GM12892 (cell line): ENCODE measurements around the gene SLC22A1.
"Not testable (repeated sequence)": the region's sequence is repeated elsewhere in the genome, so short reads cannot be mapped to it uniquely, and the experiment has no call there.

Experiments
- DNase-seq: peaks from one replicate; pipeline ENCODE4 v3.0.0; 2011; ENCODE audit not compliant: insufficient read length
- FAIRE-seq: peaks from 2 replicates; lab custom pipeline; 2011; peaks lifted over from hg19 to GRCh38; lab: Jason Lieb, UNC
- POLR2A ChIP-seq: IDR thresholded peaks from 2 replicates; pipeline ENCODE4 v1.6.1; 2011; ENCODE audit warnings: low read depth, low read length, control low read depth
- POLR2AphosphoS5 ChIP-seq: IDR thresholded peaks from 2 replicates; pipeline ENCODE4 v1.6.1; 2011; ENCODE audit warnings: low read depth, low read length, control low read depth
- TAF1 ChIP-seq: IDR thresholded peaks from 2 replicates; pipeline ENCODE4 v1.6.1; 2011; ENCODE audit warnings: low read depth, mild to moderate bottlenecking, control low read depth, low read length, borderline replicate concordance

SLC22A1 gene

DNA sequence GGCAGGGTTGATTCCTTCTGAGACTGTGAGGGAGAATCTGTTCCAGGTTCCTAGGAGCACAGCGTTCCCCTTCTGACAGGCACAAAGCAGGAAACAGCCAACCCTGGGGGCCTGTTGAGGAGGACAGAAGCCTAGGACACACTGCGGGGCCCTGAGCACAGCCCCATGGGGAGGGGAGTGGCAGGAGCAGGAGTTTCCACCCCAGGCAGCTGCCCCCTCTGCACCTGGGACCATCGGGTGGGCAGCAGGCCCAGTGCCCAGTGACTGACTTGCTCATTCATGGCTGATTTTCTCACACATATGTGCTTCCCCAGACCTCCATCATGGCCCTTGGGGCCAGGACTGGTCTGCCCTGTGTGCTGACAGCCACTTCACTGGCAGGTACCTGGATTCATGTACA is 6.2 kb upstream of the SLC22A1 start:
- TF ChIP-seq POLR2AphosphoS5 = no peak
- no peak for TF ChIP-seq TAF1
- TF ChIP-seq POLR2A = no peak
- DNase-seq (no peak), FAIRE-seq (no peak)

DNA sequence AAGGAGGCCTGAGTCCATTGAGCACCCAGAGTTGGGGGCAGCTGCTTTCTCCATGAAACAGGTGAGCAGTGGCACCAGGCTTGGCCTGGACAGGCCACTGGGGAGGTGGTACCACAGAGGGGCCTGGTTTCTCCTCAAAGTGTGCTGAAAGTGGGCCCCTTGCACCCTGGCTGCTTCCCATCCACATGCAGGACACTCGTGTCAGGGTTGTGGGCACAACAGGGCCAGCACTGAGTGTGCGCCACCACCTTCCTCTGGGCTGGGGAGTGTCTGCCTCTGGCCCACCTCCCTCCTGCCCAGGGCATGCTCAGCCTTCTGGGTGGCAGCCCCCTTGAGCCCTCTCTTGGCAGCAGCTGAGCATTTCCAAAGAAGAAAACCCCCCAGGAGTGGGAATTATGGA is 5.2 kb upstream of the SLC22A1 start:
- no peak for DNase-seq
- no peak for TF ChIP-seq POLR2A
- TF ChIP-seq TAF1 = no peak
- TF ChIP-seq POLR2AphosphoS5 = no peak
- no peak for FAIRE-seq

DNA sequence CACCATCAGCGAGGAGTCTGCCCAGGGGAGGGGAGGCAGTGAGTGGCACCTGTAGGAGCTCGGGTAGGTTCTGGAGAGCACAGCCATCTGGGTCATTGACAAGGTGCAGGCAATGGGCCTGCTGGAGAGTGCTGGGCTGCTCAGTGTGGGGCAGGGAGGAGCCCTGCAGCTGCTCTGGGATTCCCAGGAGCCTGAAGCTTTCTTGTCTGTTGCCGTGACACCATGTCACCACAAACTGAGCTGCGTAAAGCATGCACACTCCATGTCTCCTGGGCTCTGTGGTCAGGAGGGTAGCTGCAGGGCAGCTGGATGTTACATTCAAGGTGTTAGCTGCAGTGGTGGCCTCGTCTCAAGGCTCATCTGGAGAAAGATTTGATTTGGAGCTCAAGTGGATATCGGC is 4.5 kb upstream of the SLC22A1 start:
- no peak for TF ChIP-seq POLR2A
- TF ChIP-seq POLR2AphosphoS5 = no peak
- no peak for TF ChIP-seq TAF1
- no peak for FAIRE-seq
- no peak for DNase-seq

GRCh38 chr6:160118620-160119229 is 2.9 kb upstream of the SLC22A1 start:
- DNase-seq = no peak
- TF ChIP-seq POLR2AphosphoS5 (no peak), POLR2A (no peak), TAF1 (no peak)
- FAIRE-seq = no peak

GRCh38 chr6:160120087-160120486 is 1.5 kb upstream of the SLC22A1 start:
- TF ChIP-seq POLR2AphosphoS5 (no peak), POLR2A (no peak), TAF1 (no peak)
- DNase-seq (no peak), FAIRE-seq (no peak)

- FAIRE-seq = no peak
- no peak for DNase-seq
- no peak for TF ChIP-seq POLR2A
- no peak for TF ChIP-seq POLR2AphosphoS5
- no peak for TF ChIP-seq TAF1
Observed at GRCh38 chr6:160121981-160122380, 366 bp downstream of the SLC22A1 start.

GRCh38 chr6:160122744-160123143 is 1.1 kb downstream of the SLC22A1 start:
- no peak for DNase-seq
- no peak for FAIRE-seq
- no peak for TF ChIP-seq POLR2A
- no peak for TF ChIP-seq TAF1
- no peak for TF ChIP-seq POLR2AphosphoS5

DNA sequence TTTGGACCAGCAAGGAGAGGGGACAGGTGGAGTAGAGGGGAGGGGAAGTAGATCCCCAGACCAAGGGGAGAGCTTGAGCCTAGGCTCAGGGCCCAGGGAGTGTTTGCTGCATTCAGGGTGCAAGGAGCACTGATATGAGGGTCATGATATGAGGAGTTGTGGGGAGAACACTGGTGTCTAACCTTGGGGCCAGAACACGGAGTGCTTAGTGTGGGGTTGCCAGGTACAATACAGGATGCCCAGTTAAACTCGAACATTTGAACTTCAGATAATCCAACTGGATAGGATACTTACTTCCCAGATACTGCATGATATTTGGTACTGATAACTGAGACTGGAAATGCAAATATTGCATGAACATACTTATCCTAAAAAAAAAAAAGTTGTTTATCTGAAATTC is 2.4 kb downstream of the SLC22A1 start:
- no peak for TF ChIP-seq POLR2A
- no peak for TF ChIP-seq POLR2AphosphoS5
- FAIRE-seq = no peak
- DNase-seq = no peak

DNA sequence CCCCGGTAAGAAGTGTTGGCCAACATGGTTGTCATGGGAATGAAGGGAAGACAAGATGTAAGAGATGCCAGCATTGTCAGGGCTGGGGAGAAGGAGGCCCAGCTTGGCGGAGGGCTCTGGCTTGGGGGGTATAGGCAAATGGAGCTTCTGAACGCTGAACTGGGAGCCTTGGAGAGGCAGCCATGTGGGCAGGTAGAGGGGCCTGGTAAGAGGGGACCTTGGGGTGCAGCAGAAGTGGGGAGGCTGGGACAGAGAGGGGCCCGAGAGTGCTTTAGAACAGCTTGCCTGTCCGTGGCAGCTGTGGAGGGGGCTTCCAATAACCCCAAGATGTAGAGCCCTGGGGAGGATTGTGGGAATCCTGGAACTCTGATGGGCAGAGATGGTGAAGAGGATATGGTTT is 3.0 kb downstream of the SLC22A1 start:
- DNase-seq (no peak), FAIRE-seq (no peak)
- no peak for TF ChIP-seq POLR2AphosphoS5
- TF ChIP-seq TAF1 = no peak
- no peak for TF ChIP-seq POLR2A

GRCh38 chr6:160125105-160125504 is 3.5 kb downstream of the SLC22A1 start:
- not testable (repeated sequence) for DNase-seq, FAIRE-seq

GRCh38 chr6:160127270-160128124 is 5.9 kb downstream of the SLC22A1 start:
- no peak for TF ChIP-seq TAF1
- no peak for DNase-seq
- no peak for FAIRE-seq

DNA sequence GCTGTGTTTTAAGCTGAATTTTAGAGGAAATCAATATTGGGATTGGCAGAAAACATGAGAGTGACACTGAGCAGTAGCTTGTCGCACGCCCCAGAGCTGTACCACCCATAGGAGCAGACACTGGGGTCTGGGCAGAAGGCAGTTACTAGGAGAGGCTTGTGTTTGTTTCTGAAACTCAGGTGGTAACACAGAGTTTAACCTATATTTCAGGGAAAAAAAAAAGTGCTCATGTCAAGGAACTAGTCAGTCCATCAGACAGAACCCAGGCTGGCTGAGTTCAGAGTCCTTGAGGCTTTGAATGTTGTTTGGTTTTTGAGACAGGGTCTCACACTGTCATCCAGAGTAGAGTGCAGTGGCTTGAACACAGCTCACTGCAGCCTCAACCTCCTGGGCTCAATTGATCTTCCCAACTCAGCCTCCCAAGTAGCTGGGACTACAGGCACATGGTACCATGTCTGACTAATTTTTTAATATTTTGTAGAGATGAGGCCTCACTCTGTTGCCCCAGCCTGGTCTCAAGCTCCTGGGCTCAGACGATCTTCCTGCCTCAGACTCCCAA is 6.6 kb downstream of the SLC22A1 start:
- DNase-seq (no peak), FAIRE-seq (no peak)

More for the DNA sequence above, 6.6 kb downstream of the SLC22A1 start:
- no peak for TF ChIP-seq POLR2AphosphoS5
- TF ChIP-seq POLR2A = no peak
- TF ChIP-seq TAF1 = no peak
